Left lung (tissue), 10 donors: ENCODE results near the gene TLE6. TPM values are rescaled to one million over a fixed set of nuclear protein-coding genes. Genes with fewer than 3 reads are reported as not detected.

ENCODE experiments used
- ATAC-seq: fragments of 200-7000 bp; cut with Tn5 transposase; one replicate; pipeline ENCODE4 v1.9.1; 2020; ENCODE audit warnings: moderate library complexity
- DNase-seq, 4 donors: peaks; one replicate each; pipeline ENCODE4 v3.0.0-alpha.2; 2013 to 2020
- H3K27ac ChIP-seq, 2 donors: fragments of 200-600 bp; sonication (generic) in 1 of 2; one replicate each; pipeline versions ENCODE4 v1.5.0 to v1.8.0; 2020 to 2021
- H3K27me3 ChIP-seq, 2 donors: fragments of 200-600 bp; sonication (generic) in 1 of 2; one replicate each; pipeline versions ENCODE4 v1.5.0 to v1.8.0; 2020 to 2021
- H3K36me3 ChIP-seq, 2 donors: fragments of 200-600 bp; sonication (generic) in 1 of 2; one replicate each; pipeline versions ENCODE4 v1.5.0 to v1.8.0; 2020 to 2021
- H3K4me1 ChIP-seq, 2 donors: fragments of 200-600 bp; one replicate each; pipeline ENCODE4 v1.8.0; 2021
- H3K4me3 ChIP-seq, 2 donors: fragments of 200-600 bp; sonication (generic) in 1 of 2; one replicate each; pipeline versions ENCODE4 v1.5.0 to v1.8.0; 2020 to 2021; ENCODE audit warnings: mild to moderate bottlenecking in 1 of 2
- H3K9me3 ChIP-seq, 2 donors: fragments of 200-600 bp; sonication (generic) in 1 of 2; one replicate each; pipeline versions ENCODE4 v1.5.0 to v1.8.0; 2020 to 2021
- CTCF ChIP-seq, 2 donors: fragments of 200-600 bp; sonication (generic) in 1 of 2; IDR thresholded peaks; one replicate each; pipeline versions ENCODE4 v1.5.0 to v1.8.0; 2021; ENCODE audit warnings: antibody characterized with exemption in 2 of 2
- intact Hi-C, 2 donors: fragments of 100-400 bp; cut with DNase I; formaldehyde crosslinking; loops; one replicate each; pipeline versions ENCODE4 v1.11.2 to v1.14.2; 2022
- polyA plus RNA-seq, 6 donors: library from polyadenylated mRNA; unstranded; fragments of 120-200 nt; gene quantifications; one replicate each; pipeline ENCODE4 v1.2.1, GENCODE V29; 2013; ENCODE audit not compliant: insufficient read length in 6 of 6
- total RNA-seq, 2 donors: library from RNA; stranded (reverse); fragmentation: NEBNext Ultra II Directional; extraction: Animal tissue kit (Norgen Biotek cat#: 25700); gene quantifications; one replicate each; pipeline ENCODE4 v1.2.1, GENCODE V29; 2021
- donor health status: DM: no; HTN: yes; CAD: no.
- donor health status: DM: no; HTN: no; CAD: no.

The TLE6 gene
- total and polyA plus RNA-seq, 8 donors, result 3.3 to 16.0 (median 10.5) TPM

DNA sequence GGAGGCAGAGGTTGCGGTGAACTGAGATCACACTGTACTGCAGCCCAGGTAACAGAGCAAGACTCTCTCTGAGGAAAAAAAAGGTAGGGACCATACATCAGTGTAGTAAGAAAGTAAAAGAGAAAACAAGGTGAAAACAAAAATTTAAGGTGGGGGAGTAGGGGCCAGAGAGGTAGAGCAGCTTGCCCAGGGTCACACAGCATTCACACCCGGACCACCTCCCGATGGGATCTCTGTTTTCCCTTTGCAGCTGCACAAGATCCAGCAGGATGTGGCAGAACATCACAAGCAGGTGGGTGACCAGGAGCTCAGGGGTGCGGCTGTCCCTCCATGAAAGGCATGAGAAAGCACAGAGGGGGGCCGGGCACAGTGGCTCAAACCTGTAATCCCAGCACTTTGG lies 4.5 kb downstream of the TLE6 start:
- H3K4me3 ChIP-seq, result no peak overlapping the region
- ATAC-seq, result no peak
- peaks cover 0 to 29% of the 10 kb centered on the region in 2 donors for H3K27me3 ChIP-seq
- H3K36me3 ChIP-seq, result no peaks in the 10 kb centered on the region
- no peaks in the 10 kb centered on the region for H3K9me3 ChIP-seq
- H3K4me1 ChIP-seq, result peaks cover 18 to 38% of the 10 kb centered on the region in 2 donors
- no peak for TF ChIP-seq CTCF (IDR thresholded peaks at IDR 0.05)
- intact Hi-C loops, result no loop called here
- H3K27ac ChIP-seq, result no peak overlapping the region
- no peak for DNase-seq

DNA sequence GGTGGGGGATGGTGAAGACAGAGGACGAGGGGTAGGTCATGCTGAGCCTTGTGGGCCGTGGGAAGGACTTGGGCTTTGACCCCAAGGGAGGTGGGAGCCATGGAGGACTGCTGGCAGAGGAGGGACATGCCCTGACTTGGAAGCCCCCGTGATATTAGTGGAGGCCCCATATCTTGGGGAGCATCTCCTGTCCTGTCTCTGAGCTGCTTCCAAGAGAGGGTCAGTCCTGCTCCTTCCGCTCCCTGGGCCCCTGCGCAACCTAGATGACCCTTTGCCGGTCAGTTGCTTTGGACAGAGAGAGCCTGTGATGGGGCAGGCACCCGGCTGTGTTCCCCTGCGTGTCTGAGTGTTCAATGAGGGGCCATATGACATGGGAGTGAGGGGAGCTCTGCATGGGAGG lies 5.2 kb downstream of the TLE6 start:
- peaks cover 0 to 29% of the 10 kb centered on the region in 2 donors for H3K27me3 ChIP-seq
- DNase-seq (no peak), ATAC-seq (no peak)
- TF ChIP-seq CTCF (IDR thresholded peaks at IDR 0.05), result no peak
- H3K9me3 ChIP-seq, result no peaks in the 10 kb centered on the region
- H3K36me3 ChIP-seq, result no peaks in the 10 kb centered on the region
- peak overlapping the region; percentile 13 to 66 for H3K27ac ChIP-seq
- no peak overlapping the region for H3K4me3 ChIP-seq
- intact Hi-C loops, result no loop called here
- H3K4me1 ChIP-seq, result peaks cover 18 to 31% of the 10 kb centered on the region in 2 donors

DNA sequence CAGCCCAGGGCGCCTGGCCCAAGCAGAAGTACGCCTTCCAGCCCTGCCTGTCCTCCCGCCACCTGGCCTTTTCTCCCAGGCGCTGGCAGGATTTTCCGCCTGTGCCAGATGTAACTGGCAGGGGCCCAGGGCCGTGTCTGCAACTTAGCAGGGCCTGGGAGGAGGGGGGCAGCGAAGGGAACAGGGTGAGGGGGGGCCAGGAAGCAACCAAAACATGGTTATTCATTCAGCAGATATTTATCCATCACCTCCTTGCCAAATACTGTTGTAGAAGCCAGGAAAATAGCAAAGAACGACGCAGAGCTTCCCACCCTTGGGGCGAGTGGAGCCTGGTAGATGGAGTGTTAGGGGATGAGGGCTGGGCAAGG lies 5.6 kb downstream of the TLE6 start:
- Histone ChIP-seq H3K4me3 (no peak overlapping the region), H3K9me3 (no peaks in the 10 kb centered on the region), H3K27ac (peak overlapping the region; percentile 50 to 66), H3K4me1 (peaks cover 18 to 27% of the 10 kb centered on the region in 2 donors), H3K36me3 (no peaks in the 10 kb centered on the region), H3K27me3 (peaks cover 0 to 29% of the 10 kb centered on the region in 2 donors)
- intact Hi-C loops, result no loop called here
- TF ChIP-seq CTCF (IDR thresholded peaks at IDR 0.05), result no peak
- DNase-seq, result peak in 3 of 4 donors; percentile 63 to 92 (median 84)
- peak; percentile 57 for ATAC-seq

DNA sequence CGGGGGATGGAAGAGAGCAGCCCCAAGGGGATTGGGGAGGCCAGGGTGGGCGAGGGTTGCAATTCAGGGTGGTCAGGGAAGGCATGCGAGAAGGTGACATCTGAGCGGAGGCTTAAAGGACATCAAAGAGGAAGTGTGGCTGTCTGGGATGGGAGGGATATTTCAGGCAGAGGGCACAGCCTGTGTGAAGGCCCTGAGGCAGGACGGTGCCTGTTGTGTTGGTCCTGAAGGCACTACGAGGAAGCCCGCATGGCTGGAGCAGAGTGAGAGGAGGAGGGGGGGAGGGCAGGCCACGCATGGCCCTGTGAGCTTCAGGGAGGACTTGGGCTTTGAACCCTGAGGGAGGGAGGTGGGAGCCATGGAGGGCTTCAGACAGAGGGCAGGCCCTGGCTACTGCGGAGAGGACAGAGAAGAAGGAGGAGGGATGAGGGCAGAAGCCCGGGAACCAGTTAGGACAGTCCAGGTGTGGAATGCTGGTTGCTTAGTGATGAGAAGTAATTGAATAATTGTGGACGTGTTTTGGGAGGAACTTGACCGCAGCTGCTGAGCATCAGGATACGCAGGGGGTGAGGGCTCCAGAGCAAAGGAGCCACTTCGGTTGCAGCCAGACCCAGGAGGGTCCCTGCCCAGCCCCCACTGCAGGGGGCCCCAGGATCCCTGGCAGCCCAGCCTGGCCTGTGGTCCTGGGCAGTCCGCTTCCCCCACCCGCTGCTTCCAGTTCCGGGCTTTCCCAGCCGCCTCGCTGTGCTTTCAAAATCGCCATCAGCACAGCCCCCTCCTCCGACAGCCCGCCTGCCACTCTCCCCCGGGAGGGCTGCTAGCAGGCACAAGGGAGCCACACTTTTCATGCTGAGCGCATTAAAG lies 6.2 kb downstream of the TLE6 start:
- H3K27me3 ChIP-seq, result peaks cover 0 to 29% of the 10 kb centered on the region in 2 donors
- no peaks in the 10 kb centered on the region for H3K36me3 ChIP-seq
- ATAC-seq, result peak; percentile 65
- peak overlapping the region; percentile 50 to 66 for H3K27ac ChIP-seq
- no peak for TF ChIP-seq CTCF (IDR thresholded peaks at IDR 0.05)
- DNase-seq, result peak in 3 of 4 donors; percentile 48 to 86 (median 76)
- no peaks in the 10 kb centered on the region for H3K9me3 ChIP-seq
- peak overlapping the region in 1 of 2 donors; percentile 23 for H3K4me3 ChIP-seq
- peaks cover 18 to 21% of the 10 kb centered on the region in 2 donors for H3K4me1 ChIP-seq
- intact Hi-C loops, result no loop called here

GRCh38 chr19:2984215-2984528 lies 6.8 kb downstream of the TLE6 start:
- ATAC-seq (no peak), DNase-seq (no peak)
- Histone ChIP-seq H3K4me3 (peak overlapping the region in 1 of 2 donors; percentile 23), H3K27me3 (peaks cover 0 to 29% of the 10 kb centered on the region in 2 donors), H3K27ac (peak overlapping the region; percentile 50 to 66), H3K9me3 (no peaks in the 10 kb centered on the region), H3K4me1 (peaks cover 18 to 21% of the 10 kb centered on the region in 2 donors), H3K36me3 (no peaks in the 10 kb centered on the region)
- intact Hi-C loops, result no loop called here
- no peak for TF ChIP-seq CTCF (IDR thresholded peaks at IDR 0.05)
